ENCODE results near the gene GGT5. TPM values are rescaled to one million over a fixed set of nuclear protein-coding genes. Genes with fewer than 3 reads are reported as not detected.
"Not testable (repeated sequence)": the region's sequence is repeated elsewhere in the genome, so short reads cannot be mapped to it uniquely, and the experiment has no call there.

The GGT5 gene
- total RNA-seq, 4 donors from 2014 or later, result 35.8 to 156 (median 83.7) TPM

DNA sequence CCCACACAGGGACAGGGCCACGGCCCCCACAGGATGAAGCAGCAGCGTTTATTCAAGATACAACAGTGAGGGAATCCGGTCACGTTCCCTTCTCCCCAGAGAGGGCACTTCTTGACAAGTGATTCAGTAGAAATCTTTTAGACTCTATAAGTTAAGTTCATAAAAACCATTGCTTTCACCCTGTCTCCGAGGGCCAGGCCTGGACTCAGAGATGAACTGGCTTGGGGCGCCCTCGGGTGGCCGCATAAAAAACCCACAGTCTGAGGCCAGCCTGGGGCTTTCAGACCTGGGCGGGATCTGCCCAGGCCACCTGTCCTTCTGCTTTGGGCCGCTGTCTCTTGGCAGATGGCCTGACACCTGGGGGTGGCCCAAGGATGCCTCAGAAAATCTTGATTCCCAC, 14.6 kb upstream of the GGT5 start:
- TF ChIP-seq, protein P1, sequence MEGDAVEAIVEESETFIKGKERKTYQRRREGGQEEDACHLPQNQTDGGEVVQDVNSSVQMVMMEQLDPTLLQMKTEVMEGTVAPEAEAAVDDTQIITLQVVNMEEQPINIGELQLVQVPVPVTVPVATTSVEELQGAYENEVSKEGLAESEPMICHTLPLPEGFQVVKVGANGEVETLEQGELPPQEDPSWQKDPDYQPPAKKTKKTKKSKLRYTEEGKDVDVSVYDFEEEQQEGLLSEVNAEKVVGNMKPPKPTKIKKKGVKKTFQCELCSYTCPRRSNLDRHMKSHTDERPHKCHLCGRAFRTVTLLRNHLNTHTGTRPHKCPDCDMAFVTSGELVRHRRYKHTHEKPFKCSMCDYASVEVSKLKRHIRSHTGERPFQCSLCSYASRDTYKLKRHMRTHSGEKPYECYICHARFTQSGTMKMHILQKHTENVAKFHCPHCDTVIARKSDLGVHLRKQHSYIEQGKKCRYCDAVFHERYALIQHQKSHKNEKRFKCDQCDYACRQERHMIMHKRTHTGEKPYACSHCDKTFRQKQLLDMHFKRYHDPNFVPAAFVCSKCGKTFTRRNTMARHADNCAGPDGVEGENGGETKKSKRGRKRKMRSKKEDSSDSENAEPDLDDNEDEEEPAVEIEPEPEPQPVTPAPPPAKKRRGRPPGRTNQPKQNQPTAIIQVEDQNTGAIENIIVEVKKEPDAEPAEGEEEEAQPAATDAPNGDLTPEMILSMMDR (IDR thresholded peaks at IDR 0.05), result peak in 2 of 5 experiments; percentile 59 to 69
- H3K27ac ChIP-seq, result peak overlapping the region in 2 of 4 donors; percentile 29 to 72
- H3K4me3 ChIP-seq, H3K27me3 ChIP-seq, H3K36me3 ChIP-seq, H3K9me3 ChIP-seq, H3K4me1 ChIP-seq: not testable (repeated sequence)
- DNase-seq (ENCODE audit: low spot score in 2 of 2), result peak in 1 of 2 donors; percentile 80
- 6 to 14% methylated on average over 4 to 5 of the region's 10 CpGs for WGBS, 2 donors

DNA sequence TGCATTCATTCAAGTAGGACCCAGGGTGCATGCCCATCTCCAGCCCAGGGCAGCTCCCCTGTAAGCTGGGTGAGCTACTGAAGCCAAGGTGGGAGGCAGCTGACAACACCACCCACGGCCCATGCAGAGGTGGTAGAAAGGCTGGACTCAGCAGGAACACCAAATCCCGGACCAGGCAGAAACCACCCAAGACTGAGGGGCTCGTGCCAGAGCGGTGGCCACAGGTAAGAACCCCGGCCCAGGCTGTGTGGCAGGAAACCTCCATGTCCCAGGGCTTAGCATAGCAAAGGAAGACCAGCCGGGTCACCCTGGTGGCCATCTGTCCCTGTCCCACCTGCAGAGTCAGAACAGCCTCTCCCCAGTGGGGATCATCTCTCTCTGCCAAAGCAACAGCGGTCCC, 11.9 kb upstream of the GGT5 start:
- H3K36me3 ChIP-seq; H3K27me3 ChIP-seq; H3K4me3 ChIP-seq; H3K27ac ChIP-seq; H3K4me1 ChIP-seq; H3K9me3 ChIP-seq; DNase-seq (ENCODE audit: low spot score in 2 of 2): not testable (repeated sequence)
- no CpG with 5 or more reads among the region's 7 CpGs for WGBS, 2 donors

DNA sequence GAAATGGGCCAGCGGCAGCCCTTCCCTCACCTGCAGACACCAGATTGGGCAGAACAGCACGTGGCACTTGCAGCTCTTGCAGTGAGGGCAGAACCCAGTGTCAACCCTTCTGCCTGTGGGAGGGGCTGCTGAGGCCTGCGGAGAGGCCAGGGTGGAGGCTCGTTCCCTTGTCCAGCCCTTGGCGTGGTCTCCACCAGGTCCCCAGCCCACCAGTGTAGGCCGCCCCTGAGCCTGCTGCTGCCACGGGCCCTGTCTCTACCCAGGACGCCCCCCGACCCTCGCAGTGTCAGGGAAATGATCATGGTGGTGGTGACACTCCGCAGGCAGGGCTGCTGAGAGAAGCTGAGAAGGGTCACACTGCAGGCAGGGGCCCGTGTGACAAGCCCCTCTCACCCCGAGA, 11.3 kb upstream of the GGT5 start:
- DNase-seq (ENCODE audit: low spot score in 2 of 2), result not testable (repeated sequence)

DNA sequence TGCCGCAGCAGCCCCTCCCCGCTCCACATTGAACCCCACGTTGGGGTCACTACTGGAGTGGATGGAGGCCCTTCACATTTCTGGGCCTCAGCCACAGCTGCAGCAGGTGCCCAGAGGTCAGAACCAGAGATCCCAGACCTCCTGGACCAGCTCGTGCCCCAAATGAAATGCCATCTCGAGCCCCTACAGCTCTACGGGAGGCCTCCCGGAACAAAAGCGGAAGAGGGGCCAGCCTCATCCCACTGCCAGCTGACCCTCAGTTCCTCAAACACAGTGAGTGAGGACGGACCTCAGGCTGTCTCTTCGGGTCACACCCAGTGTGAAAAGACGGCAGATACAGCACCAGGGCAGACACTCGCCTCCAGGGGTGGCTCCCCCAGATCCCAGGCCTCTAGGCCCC, 8.2 kb upstream of the GGT5 start:
- not testable (repeated sequence) for H3K36me3 ChIP-seq; H3K27ac ChIP-seq; H3K9me3 ChIP-seq; H3K27me3 ChIP-seq; H3K4me3 ChIP-seq; H3K4me1 ChIP-seq; DNase-seq (ENCODE audit: low spot score in 2 of 2)
- WGBS, 2 donors, result 89 to 90% methylated on average over 8 to 9 of the region's 12 CpGs

More for the DNA sequence above, 11.3 kb upstream of the GGT5 start:
- H3K27me3 ChIP-seq, H3K36me3 ChIP-seq, H3K4me1 ChIP-seq, H3K9me3 ChIP-seq, H3K27ac ChIP-seq, H3K4me3 ChIP-seq: not testable (repeated sequence)
- WGBS, 2 donors, result 93 to 100% methylated on average over 1 to 9 of the region's 13 CpGs

DNA sequence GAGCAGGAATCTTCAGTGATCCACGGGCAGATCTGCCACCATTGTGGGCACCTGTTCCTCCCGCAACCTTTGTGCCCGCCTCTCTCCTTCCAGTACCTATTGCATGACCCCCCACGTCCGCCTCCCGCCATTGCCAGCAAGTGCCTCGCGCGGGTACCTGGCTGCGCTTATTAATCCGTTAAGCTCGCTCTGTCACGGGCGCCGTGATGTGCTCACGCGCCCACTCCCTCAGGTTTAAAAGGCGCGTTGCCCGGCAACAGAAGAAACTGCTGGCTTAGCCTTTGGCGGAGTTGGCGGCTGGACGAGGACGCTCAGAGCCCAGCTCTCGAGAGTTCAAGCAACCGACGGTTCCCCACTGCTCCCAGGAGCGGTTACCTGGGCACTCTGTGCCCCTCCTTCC, 6.4 kb upstream of the GGT5 start:
- not testable (repeated sequence) for DNase-seq (ENCODE audit: low spot score in 2 of 2); H3K27ac ChIP-seq; H3K27me3 ChIP-seq; H3K4me3 ChIP-seq; H3K36me3 ChIP-seq; H3K9me3 ChIP-seq
- H3K4me1 ChIP-seq, result peaks cover 0 to 19% (median 10%) of the 10 kb centered on the region in 4 donors
- no CpG with 5 or more reads among the region's 28 CpGs for WGBS, 2 donors

DNA sequence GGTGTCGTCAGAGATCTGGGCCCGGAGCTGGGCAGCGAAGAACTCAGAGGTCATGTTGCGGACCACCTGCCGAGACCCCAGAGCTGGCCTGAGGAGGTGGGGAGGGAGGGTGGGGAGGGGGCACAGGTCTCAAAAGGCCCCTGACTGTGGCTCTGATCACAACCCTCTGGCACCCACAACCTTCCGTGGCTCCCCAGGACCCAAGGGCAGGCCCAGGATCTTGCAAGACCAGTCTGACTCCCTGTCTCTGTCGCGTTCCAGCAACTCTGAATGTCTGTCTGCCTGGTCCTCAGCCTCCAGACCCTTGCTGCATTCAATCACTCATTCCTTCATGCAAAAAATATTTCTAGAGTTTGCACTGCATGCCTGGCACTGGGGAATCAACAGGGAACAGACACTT, 4.5 kb upstream of the GGT5 start:
- not testable (repeated sequence) for H3K9me3 ChIP-seq; H3K27ac ChIP-seq; H3K27me3 ChIP-seq; DNase-seq (ENCODE audit: low spot score in 2 of 2); H3K4me3 ChIP-seq; H3K36me3 ChIP-seq
- 94% methylated on average over 6 of the region's 8 CpGs; no CpG with 5 or more reads in 1 of the 2 donors for WGBS, 2 donors
- H3K4me1 ChIP-seq, result peaks cover 0 to 36% (median 24%) of the 10 kb centered on the region in 4 donors

DNA sequence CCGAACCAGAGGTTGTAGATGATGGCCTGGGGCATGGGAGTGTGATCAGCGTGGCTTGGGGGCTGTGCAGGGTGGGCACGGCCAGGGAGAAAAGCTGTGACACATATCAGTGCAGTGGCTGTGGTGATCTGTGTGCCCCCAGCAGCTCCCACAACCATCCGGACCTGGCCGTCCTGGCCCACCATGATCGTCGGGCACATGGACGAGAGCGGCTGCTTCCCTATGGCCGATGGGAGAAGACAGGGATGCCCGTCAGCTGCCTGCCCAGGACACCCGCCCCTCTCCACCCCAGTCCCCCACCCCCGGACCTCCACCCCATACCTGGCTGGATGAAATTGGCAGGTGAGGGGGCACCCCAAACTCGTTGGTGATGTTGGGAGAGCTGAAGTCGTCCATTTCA, 3.7 kb upstream of the GGT5 start:
- not testable (repeated sequence) for DNase-seq (ENCODE audit: low spot score in 2 of 2); H3K27me3 ChIP-seq; H3K36me3 ChIP-seq; H3K9me3 ChIP-seq; H3K4me3 ChIP-seq; H3K27ac ChIP-seq
- H3K4me1 ChIP-seq, result peaks cover 0 to 41% (median 26%) of the 10 kb centered on the region in 4 donors
- 89 to 93% methylated on average over 10 to 14 of the region's 15 CpGs for WGBS, 2 donors

DNA sequence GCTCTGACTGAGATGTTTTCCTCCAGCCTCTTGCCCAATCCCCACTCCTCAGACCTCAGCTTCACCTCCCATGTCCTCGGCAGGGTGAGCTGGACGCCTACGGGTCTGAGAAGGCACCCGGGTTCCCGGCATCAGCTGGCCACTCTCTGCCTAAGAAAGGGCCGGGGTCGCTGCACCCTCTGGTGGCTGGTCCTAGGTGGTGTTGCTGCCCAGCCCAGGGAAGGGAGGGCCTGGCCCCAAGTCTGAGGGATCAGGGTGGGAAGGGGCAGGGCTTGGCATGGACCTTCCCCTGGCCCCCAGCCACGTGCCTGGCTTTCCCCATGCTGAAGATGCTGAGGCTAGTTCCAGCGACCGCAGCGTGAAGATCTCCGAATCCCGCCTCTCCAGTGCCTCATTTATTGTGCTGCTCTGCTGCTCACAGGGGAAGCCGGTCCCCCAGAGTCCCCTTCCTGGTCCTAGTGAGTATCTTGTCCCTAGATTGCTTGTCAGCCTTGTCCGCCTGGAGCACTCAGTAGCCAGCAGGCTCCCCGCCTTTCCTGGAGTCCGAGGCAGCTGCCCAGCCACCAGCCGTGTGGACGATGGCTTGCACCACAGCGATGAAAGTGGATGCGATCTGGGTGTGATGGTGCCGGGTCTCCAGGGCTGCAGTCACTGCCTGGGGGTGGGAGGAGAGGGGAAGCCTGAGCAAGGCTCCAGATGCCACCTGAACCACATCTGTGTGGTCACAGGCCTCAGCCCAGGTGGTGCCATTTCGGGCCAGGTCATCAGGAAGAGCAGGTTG, 2.9 kb upstream of the GGT5 start:
- Histone ChIP-seq H3K36me3 (no peaks in the 10 kb centered on the region), H3K9me3 (no peaks in the 10 kb centered on the region), H3K4me1 (peaks cover 0 to 50% (median 34%) of the 10 kb centered on the region in 4 donors), H3K4me3 (no peak overlapping the region), H3K27me3 (no peaks in the 10 kb centered on the region), H3K27ac (peak overlapping the region; percentile 57 to 87 (median 80))
- no peak for TF ChIP-seq POLR2A (IDR thresholded peaks at IDR 0.05)
- TF ChIP-seq, protein P1 (IDR thresholded peaks at IDR 0.05), result peak; percentile 65 to 98 (median 89)
- peak in 1 of 2 donors; percentile 87 for TF ChIP-seq EP300 (IDR thresholded peaks at IDR 0.05)
- DNase-seq (ENCODE audit: low spot score in 2 of 2), result peak; percentile 87 to 89
- 24 to 27% methylated on average over 15 to 20 of the region's 23 CpGs for WGBS, 2 donors

Data from tibial nerve (tissue), 4 donors.